H1 (cell line): ENCODE results near the gene PLCB3.

Experiments
- CEBPB ChIP-seq: IDR thresholded peaks from 2 replicates; pipeline ENCODE4 v1.6.1; 2012; ENCODE audit warnings: low read depth, low read length
- CTCF ChIP-seq, 3 experiments: IDR thresholded peaks; 1 replicate in 2 of 3; 2 replicates in 1 of 3; pipeline versions ENCODE4 v1.5.1 to v1.6.1; 2011; ENCODE audit warnings: low read length in 3 of 3, mild to moderate bottlenecking in 3 of 3, inconsistent platforms in 2 of 3, low read depth in 1 of 3, moderate library complexity in 1 of 3; ENCODE audit not compliant: insufficient read depth in 1 of 3; ENCODE audit errors: control extremely low read depth in 1 of 3
- EGR1 ChIP-seq: IDR thresholded peaks from 2 replicates; pipeline ENCODE4 v1.6.1; 2011; ENCODE audit warnings: low read depth, low read length, borderline replicate concordance
- EP300 ChIP-seq, 2 experiments: IDR thresholded peaks; 1 replicate in 1 of 2; 2 replicates in 1 of 2; pipeline ENCODE4 v1.6.1; 2011 to 2012; ENCODE audit warnings: low read depth in 2 of 2, low read length in 2 of 2, mild to moderate bottlenecking in 2 of 2, borderline replicate concordance in 1 of 2, inconsistent platforms in 1 of 2, moderate library complexity in 1 of 2
- MAX ChIP-seq: IDR thresholded peaks from 2 replicates; pipeline ENCODE4 v1.6.1; 2012; ENCODE audit warnings: inconsistent platforms
- RAD21 ChIP-seq, 2 experiments: IDR thresholded peaks in 1 of 2; conservative IDR thresholded peaks in 1 of 2; 2 replicates each; pipeline ENCODE4 v1.6.1; 2011; ENCODE audit warnings: low read depth in 2 of 2, low read length in 2 of 2, improper control_type of control experiment in 1 of 2, inconsistent platforms in 1 of 2, mild to moderate bottlenecking in 1 of 2, moderate library complexity in 1 of 2
- TBP ChIP-seq: IDR thresholded peaks from 2 replicates; pipeline ENCODE4 v1.6.1; 2011; ENCODE audit warnings: low read depth, low read length, improper control_type of control experiment

- no peak for TF ChIP-seq CTCF (IDR thresholded peaks at IDR 0.05; ENCODE audit: control extremely low read depth in 1 of 3, insufficient read depth in 1 of 3, low read depth in 1 of 3, low read length in 3 of 3)
- TF ChIP-seq EGR1: no peak
- TF ChIP-seq TBP: no peak
- no peak for TF ChIP-seq MAX
- no peak for TF ChIP-seq EP300 (IDR thresholded peaks at IDR 0.05; ENCODE audit: borderline replicate concordance in 1 of 2, low read depth in 2 of 2, low read length in 2 of 2)
- TF ChIP-seq CEBPB: no peak
- TF ChIP-seq RAD21 (IDR thresholded peaks at IDR 0.05 in 1 of 2, conservative IDR thresholded peaks at IDR 0.05 in 1 of 2; ENCODE audit: low read depth in 2 of 2, low read length in 2 of 2): no peak
Observed at GRCh38 chr11:64232182-64232966, 19.0 kb upstream of the PLCB3 start.
